Activated CD4-positive, alpha-beta memory T cell treated with anti-CD3 and anti-CD28 coated beads, Interleukin-2, amount 10 ng/mL, durations not matched to agents 7 days and 5 days (primary cell): Measurements from ENCODE around the gene DENND5A. TPM values are rescaled to one million over a fixed set of nuclear protein-coding genes. Genes with fewer than 3 reads are reported as not detected.
"Not testable (repeated sequence)": the region's sequence is repeated elsewhere in the genome, so short reads cannot be mapped to it uniquely, and the experiment has no call there.

Experiments used
- CTCF ChIA-PET: fragments of 350-600 bp; sonication (Branson Sonifier 250); formaldehyde crosslinking; loops from one replicate; lab custom pipeline; 2021; ENCODE audit warnings: antibody characterized with exemption, inconsistent platforms; lab: Charles Lee
- POLR2A ChIA-PET: fragments of 350-600 bp; sonication (Branson Sonifier 250); formaldehyde crosslinking; loops from one replicate; lab custom pipeline; 2021; ENCODE audit warnings: antibody characterized with exemption; lab: Charles Lee
- DNase-seq: peaks from one replicate; pipeline ENCODE4 v3.0.0-alpha.2; 2020
- H3K27ac Mint-ChIP-seq: one replicate; pipeline ENCODE4 v1.8.0; 2021; ENCODE audit warnings: mild to moderate bottlenecking, mixed read lengths
- H3K27me3 Mint-ChIP-seq: one replicate; pipeline ENCODE4 v1.8.0; 2021; ENCODE audit warnings: mixed read lengths
- H3K36me3 Mint-ChIP-seq: one replicate; pipeline ENCODE4 v1.8.0; 2021; ENCODE audit warnings: low read depth, mixed read lengths
- H3K4me1 Mint-ChIP-seq: one replicate; pipeline ENCODE4 v1.8.0; 2021; ENCODE audit warnings: mixed read lengths
- H3K4me3 Mint-ChIP-seq: one replicate; pipeline ENCODE4 v1.8.0; 2021; ENCODE audit warnings: mild to moderate bottlenecking, mixed read lengths
- H3K9me3 Mint-ChIP-seq: one replicate; pipeline ENCODE4 v1.8.0; 2021; ENCODE audit warnings: mixed read lengths
- total RNA-seq, 2 experiments: library from RNA; stranded (reverse); gene quantifications; one replicate each; pipeline ENCODE4 v1.2.3, GENCODE V29; 2021

The DENND5A gene
- total RNA-seq, 2 experiments from 2014 or later: 11.6 to 13.7 TPM

GRCh38 chr11:9230296-9230695 lies 34.9 kb downstream of the DENND5A start:
- H3K4me3 Mint-ChIP-seq: no peak overlapping the region
- no peaks in the 10 kb centered on the region for H3K27me3 Mint-ChIP-seq
- ChIA-PET CTCF (interaction anchor here (0.7 kb wide), 2 partner anchors 317 to 1310 kb away, joined by 3 to 4 read pairs; no protein-coding TSS in a partner anchor), POLR2A (no interaction called here)
- DNase-seq: no peak
- H3K9me3 Mint-ChIP-seq: peaks cover 2% of the 10 kb centered on the region
- no peaks in the 10 kb centered on the region for H3K36me3 Mint-ChIP-seq
- H3K4me1 Mint-ChIP-seq: peaks cover 15% of the 10 kb centered on the region
- no peak overlapping the region for H3K27ac Mint-ChIP-seq

- no peaks in the 10 kb centered on the region for H3K27me3 Mint-ChIP-seq
- ChIA-PET CTCF (interaction anchor here (0.8 kb wide), 1 partner anchor 91 kb away, joined by 3 read pairs; no protein-coding TSS in a partner anchor), POLR2A (no interaction called here)
- H3K27ac Mint-ChIP-seq: no peak overlapping the region
- no peaks in the 10 kb centered on the region for H3K36me3 Mint-ChIP-seq
- H3K9me3 Mint-ChIP-seq: no peaks in the 10 kb centered on the region
- H3K4me1 Mint-ChIP-seq: peaks cover 15% of the 10 kb centered on the region
- no peak for DNase-seq
- H3K4me3 Mint-ChIP-seq: no peak overlapping the region
Observed at GRCh38 chr11:9228091-9228490, 37.1 kb downstream of the DENND5A start.

DNA sequence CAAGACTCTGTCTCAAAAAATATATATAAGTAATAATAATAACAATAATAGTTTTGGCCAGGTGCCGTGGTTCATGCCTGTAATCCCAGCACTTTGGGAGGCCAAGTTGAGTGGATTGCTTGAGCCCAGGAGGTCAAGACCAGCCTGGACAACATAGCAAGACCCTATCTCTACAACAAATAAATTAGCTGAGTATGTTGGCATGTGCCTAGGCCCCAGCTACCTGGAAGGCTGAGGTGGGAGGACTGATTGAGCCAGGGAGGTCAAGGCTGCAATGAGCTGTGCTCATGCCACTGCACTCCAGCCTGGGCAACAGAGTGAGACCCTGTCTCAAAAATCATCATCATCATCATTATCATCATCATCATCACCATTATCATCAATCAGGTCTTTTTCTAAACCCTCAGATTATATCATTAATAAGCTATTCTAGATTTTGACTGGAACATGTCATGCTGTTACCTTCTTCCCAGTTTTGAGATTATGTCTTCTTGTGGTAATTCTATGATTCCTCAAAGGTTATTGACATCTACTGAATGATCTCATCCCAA lies 39.3 kb downstream of the DENND5A start:
- ChIA-PET CTCF (no interaction called here), POLR2A (no interaction called here)
- H3K4me1 Mint-ChIP-seq: peaks cover 4% of the 10 kb centered on the region
- DNase-seq: no peak
- no peaks in the 10 kb centered on the region for H3K27me3 Mint-ChIP-seq
- no peaks in the 10 kb centered on the region for H3K36me3 Mint-ChIP-seq
- no peaks in the 10 kb centered on the region for H3K9me3 Mint-ChIP-seq
- H3K27ac Mint-ChIP-seq: no peak overlapping the region
- H3K4me3 Mint-ChIP-seq: no peak overlapping the region

DNA sequence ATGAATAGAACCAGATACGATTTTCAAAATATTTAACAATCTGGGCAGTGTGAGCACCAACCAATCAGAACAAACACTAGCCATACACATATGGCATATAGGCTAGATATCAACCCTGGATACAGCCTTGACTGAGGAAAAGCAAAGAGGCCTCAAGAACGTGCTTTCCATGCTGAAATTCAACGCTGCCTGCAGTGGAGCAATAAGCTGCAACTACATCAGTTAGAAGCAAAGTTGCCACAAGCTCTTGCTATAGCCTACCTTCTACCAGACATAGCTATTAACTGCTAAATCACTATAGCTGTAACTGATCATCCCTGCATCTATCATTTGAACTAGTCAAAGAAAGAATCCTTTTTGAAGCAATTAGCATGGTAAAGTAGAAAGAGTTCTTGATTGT lies 42.5 kb downstream of the DENND5A start:
- CTCF ChIA-PET: no interaction called here
- Mint-ChIP-seq H3K27me3 (no peaks in the 10 kb centered on the region), H3K36me3 (no peaks in the 10 kb centered on the region), H3K27ac (no peak overlapping the region), H3K4me3 (no peak overlapping the region), H3K9me3 (no peaks in the 10 kb centered on the region), H3K4me1 (no peaks in the 10 kb centered on the region)
- no peak for DNase-seq
- POLR2A ChIA-PET: no interaction called here

DNA sequence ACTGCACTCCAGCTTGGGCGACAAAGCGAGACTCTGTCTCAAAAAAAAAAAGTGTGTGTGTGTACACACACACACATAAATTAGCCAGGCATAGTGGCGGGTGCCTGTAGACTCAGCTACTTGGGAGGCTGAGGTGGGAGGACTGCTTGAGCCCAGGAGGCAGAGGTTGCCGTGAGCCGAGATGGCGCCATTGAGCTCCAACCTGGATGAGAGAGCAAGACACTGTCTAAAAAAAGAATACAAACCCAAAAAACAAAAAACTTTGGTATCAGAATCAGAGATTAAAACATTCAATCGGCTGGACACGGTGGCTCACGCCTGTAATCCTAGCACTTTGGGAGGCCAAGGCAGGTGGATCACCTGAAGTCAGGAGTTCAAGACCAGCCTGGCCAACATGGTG lies 44.3 kb downstream of the DENND5A start:
- CTCF ChIA-PET, H3K4me1 Mint-ChIP-seq, H3K27ac Mint-ChIP-seq, H3K9me3 Mint-ChIP-seq, H3K36me3 Mint-ChIP-seq, H3K4me3 Mint-ChIP-seq, POLR2A ChIA-PET, H3K27me3 Mint-ChIP-seq, DNase-seq: not testable (repeated sequence)

DNA sequence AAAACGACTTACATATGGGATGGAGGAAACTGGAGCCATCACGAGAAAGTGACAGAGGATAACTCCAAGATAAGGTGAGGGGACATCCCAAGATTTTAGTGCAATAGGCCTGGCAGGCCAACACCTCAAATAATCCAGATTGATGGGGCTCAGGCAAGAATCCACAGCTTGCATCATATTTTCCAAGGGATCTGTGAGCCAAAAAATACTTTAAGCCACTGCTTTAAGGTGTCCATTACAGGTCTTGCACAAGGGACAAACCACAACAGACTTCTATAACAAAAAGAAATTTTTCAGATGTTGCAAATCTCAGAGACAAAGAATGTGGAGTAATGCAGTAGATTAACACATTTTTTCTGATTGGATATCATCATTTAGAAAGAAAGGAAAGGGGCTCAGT lies 45.6 kb downstream of the DENND5A start:
- DNase-seq: no peak
- ChIA-PET CTCF (no interaction called here), POLR2A (no interaction called here)
- peaks cover 6% of the 10 kb centered on the region for H3K4me1 Mint-ChIP-seq
- H3K4me3 Mint-ChIP-seq: no peak overlapping the region
- H3K27ac Mint-ChIP-seq: no peak overlapping the region
- no peaks in the 10 kb centered on the region for H3K27me3 Mint-ChIP-seq
- H3K36me3 Mint-ChIP-seq: no peaks in the 10 kb centered on the region
- no peaks in the 10 kb centered on the region for H3K9me3 Mint-ChIP-seq

DNA sequence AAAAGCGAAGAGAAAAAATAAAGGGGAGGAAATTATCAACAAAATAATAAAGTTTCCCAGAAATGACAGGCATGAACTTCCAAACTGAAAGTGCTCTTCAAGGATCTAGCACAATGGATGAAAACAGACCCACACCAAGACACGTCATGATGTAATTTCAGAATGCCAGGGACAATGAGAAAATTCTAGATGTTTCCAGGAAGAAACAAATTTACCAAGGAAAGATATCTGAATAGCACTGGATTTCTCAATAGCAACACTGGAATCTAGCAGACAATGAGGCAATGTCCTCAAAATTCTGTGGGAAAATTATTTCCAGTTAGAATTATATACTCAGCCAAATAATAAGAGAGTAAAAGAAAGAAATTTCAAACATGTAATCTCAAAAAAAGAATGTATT lies 46.0 kb downstream of the DENND5A start:
- no peaks in the 10 kb centered on the region for H3K27me3 Mint-ChIP-seq
- no peak overlapping the region for H3K27ac Mint-ChIP-seq
- H3K4me3 Mint-ChIP-seq: no peak overlapping the region
- POLR2A ChIA-PET: no interaction called here
- peaks cover 8% of the 10 kb centered on the region for H3K4me1 Mint-ChIP-seq
- H3K36me3 Mint-ChIP-seq: no peaks in the 10 kb centered on the region
- no peaks in the 10 kb centered on the region for H3K9me3 Mint-ChIP-seq
- CTCF ChIA-PET: no interaction called here
- DNase-seq: no peak

DNA sequence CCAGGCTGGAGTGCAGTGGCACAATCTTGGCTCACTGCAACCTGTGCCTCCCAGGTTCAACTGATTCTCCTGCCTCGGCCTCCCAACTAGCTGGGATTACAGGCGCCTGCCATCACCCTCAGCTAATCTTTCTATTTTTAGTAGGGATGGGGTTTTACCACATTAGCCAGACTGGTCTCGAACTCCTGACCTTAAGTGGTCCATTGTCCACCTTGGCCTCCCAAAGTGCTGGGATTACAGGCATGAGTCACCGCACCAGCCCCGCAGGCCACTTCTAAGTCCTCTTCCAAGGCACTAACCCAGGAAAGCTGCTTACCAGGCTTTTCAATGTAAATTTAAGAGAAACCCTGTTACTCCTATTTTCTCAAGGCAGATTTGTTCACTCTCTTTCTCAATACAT lies 50.4 kb downstream of the DENND5A start:
- H3K4me3 Mint-ChIP-seq: no peak overlapping the region
- H3K27ac Mint-ChIP-seq: no peak overlapping the region
- H3K36me3 Mint-ChIP-seq: no peaks in the 10 kb centered on the region

DNA sequence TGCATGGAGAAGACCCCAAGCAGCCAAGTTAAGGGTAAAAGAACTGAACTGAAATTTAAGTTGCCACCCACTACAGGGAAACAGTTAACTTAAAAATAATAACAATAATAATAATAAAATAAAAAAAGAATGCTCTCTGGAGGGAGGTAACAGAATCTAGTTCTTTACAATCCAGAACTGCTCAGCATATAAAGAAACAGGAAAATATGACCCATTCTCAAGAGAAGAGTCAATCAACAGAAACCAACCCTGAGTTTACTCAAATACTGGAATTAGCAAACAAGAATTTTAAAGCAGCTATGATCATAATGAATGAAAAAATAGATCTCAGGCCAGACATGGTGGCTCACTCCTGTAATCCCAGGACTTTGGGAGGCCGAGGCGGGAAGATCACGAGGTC lies 53.8 kb downstream of the DENND5A start:
- DNase-seq: no peak
- ChIA-PET CTCF (no interaction called here), POLR2A (no interaction called here)
- Mint-ChIP-seq H3K27ac (no peak overlapping the region), H3K36me3 (no peaks in the 10 kb centered on the region), H3K4me1 (peaks cover 49% of the 10 kb centered on the region), H3K27me3 (no peaks in the 10 kb centered on the region), H3K9me3 (no peaks in the 10 kb centered on the region), H3K4me3 (no peak overlapping the region)

More for the DNA sequence above, 50.4 kb downstream of the DENND5A start:
- DNase-seq: no peak
- Mint-ChIP-seq H3K9me3 (no peaks in the 10 kb centered on the region), H3K27me3 (no peaks in the 10 kb centered on the region), H3K4me1 (peaks cover 32% of the 10 kb centered on the region)
- ChIA-PET CTCF (no interaction called here), POLR2A (no interaction called here)

- peak overlapping the region; percentile 65 for H3K27ac Mint-ChIP-seq
- H3K27me3 Mint-ChIP-seq: no peaks in the 10 kb centered on the region
- H3K4me1 Mint-ChIP-seq: peaks cover 49% of the 10 kb centered on the region
- no peaks in the 10 kb centered on the region for H3K9me3 Mint-ChIP-seq
- no peaks in the 10 kb centered on the region for H3K36me3 Mint-ChIP-seq
- ChIA-PET POLR2A (no interaction called here), CTCF (no interaction called here)
- no peak for DNase-seq
- H3K4me3 Mint-ChIP-seq: no peak overlapping the region
Observed at GRCh38 chr11:9210922-9211320, 54.2 kb downstream of the DENND5A start.

DNA sequence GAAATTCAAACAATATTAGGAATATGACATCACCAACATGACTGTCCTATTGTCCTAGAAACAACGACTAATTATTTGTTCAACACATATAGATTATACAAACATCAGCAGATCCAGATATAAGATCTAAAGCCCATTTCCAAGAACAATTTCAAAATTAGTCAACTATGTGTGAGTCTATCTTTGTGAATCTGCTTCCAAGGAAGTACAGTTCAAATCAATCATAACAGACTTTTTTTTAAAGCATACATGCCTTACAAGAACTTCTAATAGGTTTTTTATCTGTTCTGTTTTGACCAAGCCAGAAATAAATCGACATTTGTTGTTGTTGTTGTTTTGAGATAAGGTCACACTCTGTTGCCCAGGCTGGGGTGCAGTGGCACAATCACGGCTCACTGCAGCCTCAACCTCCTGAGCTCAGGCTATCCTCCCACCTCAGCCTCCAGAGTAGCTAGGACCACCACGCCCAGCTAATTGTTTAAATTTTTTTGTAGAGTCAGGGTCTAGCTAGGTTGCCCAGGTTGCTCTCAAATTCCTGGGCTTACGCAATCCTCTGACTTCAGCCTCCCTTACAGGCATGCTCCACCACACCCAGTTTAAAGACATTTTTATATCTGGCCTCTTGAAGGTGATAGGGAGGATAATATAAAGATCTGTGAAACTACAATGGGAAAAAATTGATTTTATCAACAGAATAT lies 54.8 kb downstream of the DENND5A start:
- POLR2A ChIA-PET: no interaction called here
- H3K4me3 Mint-ChIP-seq: no peak overlapping the region
- DNase-seq: no peak

GRCh38 chr11:9209604-9210003 lies 55.5 kb downstream of the DENND5A start:
- H3K9me3 Mint-ChIP-seq, H3K36me3 Mint-ChIP-seq, H3K27me3 Mint-ChIP-seq, H3K4me3 Mint-ChIP-seq, DNase-seq: not testable (repeated sequence)
- Mint-ChIP-seq H3K27ac (peak overlapping the region; percentile 17), H3K4me1 (peaks cover 44% of the 10 kb centered on the region)
- ChIA-PET CTCF (interaction anchor here (1.1 to 1.4 kb wide), 4 partner anchors 9 to 72 kb away, joined by 3 to 5 read pairs (median 3); no protein-coding TSS in a partner anchor), POLR2A (interaction anchor here (1.5 kb wide), 1 partner anchor 41 kb away, joined by 4 read pairs; no protein-coding TSS in a partner anchor)

More for the DNA sequence above, 54.8 kb downstream of the DENND5A start:
- H3K27ac Mint-ChIP-seq: peak overlapping the region; percentile 65
- no peaks in the 10 kb centered on the region for H3K9me3 Mint-ChIP-seq
- peaks cover 49% of the 10 kb centered on the region for H3K4me1 Mint-ChIP-seq
- H3K27me3 Mint-ChIP-seq: no peaks in the 10 kb centered on the region
- CTCF ChIA-PET: interaction anchor here (1.1 kb wide), 1 partner anchor 10 kb away, joined by 3 read pairs; no protein-coding TSS in a partner anchor
- H3K36me3 Mint-ChIP-seq: no peaks in the 10 kb centered on the region

DNA sequence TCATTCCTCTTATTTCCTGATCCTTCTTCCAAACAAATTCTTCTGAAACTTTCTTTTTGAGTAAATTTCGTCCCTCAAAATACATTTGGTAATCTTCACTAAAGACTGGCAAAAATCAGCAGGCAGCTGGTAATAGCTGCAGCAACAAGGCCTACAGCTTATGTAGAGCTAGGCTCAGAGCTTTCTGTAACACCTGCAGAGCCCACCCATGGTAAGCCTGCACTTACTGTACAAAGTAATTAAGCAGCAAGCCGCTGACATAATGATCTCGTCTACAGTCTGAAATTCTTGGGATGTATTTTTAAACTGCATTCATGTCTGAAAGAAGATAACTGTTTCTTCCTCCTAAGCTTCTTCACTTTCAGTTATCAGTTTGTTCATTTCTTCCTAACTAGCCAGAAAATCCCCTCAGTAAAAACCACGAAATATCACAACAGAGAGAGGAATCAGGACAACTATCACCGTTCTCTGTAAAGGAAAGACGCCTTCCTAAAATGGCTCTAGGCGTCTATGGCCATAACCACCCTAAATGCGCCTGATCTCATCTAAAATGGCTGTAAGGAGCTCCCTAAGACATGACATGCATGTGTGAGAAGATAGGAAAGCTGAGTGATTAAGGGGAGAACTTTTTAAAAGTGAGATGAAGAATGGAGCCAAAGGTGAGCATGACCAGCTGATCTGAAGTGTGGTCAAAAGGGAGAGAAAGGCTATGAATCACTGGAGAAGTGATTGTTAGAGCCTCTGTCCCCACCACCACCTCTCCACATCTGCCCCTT lies 56.2 kb downstream of the DENND5A start:
- no peak for DNase-seq
- Mint-ChIP-seq H3K4me3 (peak overlapping the region; percentile 4), H3K27ac (peak overlapping the region; percentile 24), H3K27me3 (no peaks in the 10 kb centered on the region), H3K36me3 (no peaks in the 10 kb centered on the region), H3K4me1 (peaks cover 41% of the 10 kb centered on the region), H3K9me3 (no peaks in the 10 kb centered on the region)
- CTCF ChIA-PET: interaction anchor here (1.1 to 1.4 kb wide), 5 partner anchors 8 to 71 kb away, joined by 3 to 5 read pairs (median 3); no protein-coding TSS in a partner anchor
- POLR2A ChIA-PET: interaction anchor here (1.1 to 1.5 kb wide), 3 partner anchors 9 to 72 kb away, joined by 3 to 4 read pairs (median 4); no protein-coding TSS in a partner anchor
